ENCODE data around the gene PRAC1. TPM values are rescaled to one million over a fixed set of nuclear protein-coding genes. Genes with fewer than 3 reads are reported as not detected.

PRAC1 gene
- total and polyA plus RNA-seq, 2 donors (not counting 1 experiment from before 2014, with no cell fraction given), result not detected

GRCh38 chr17:48715496-48716399 lies 6.6 kb downstream of the PRAC1 start:
- Histone ChIP-seq H3K4me1 (ENCODE audit: control insufficient read depth, extremely low read depth, insufficient read depth, low read length) (no peaks in the 10 kb centered on the region), H3K27ac (ENCODE audit: insufficient read depth, low read length) (no peak overlapping the region), H2AFZ (ENCODE audit: low read length) (no peak overlapping the region), H3K27me3 (ENCODE audit: control insufficient read depth, insufficient read depth, low read length) (peaks cover 44% of the 10 kb centered on the region), H3K4me2 (ENCODE audit: extremely low read depth, insufficient read depth, low read length) (no peak overlapping the region), H4K20me1 (ENCODE audit: control insufficient read depth, extremely low read depth, insufficient read depth, low read length) (no peaks in the 10 kb centered on the region), H3K9ac (ENCODE audit: insufficient read depth, low read length) (no peak overlapping the region), H3K9me3 (ENCODE audit: control insufficient read depth, insufficient read depth, low read depth, low read length) (no peaks in the 10 kb centered on the region), H3K36me3 (ENCODE audit: control insufficient read depth, insufficient read depth, low read length) (no peaks in the 10 kb centered on the region), H3K79me2 (ENCODE audit: control insufficient read depth, insufficient read depth, low read length) (no peaks in the 10 kb centered on the region), H3K4me3 (replicated peaks in 1 of 4; ENCODE audit: control extremely low read depth in 1 of 4, insufficient read depth in 1 of 4, low read depth in 3 of 4, low read length in 4 of 4) (no peak overlapping the region)
- no peak for DNase-seq (ENCODE audit: low read depth in 2 of 2)
- TF ChIP-seq EZH2 (IDR thresholded peaks at IDR 0.05; ENCODE audit: low read length, missing control alignments), result no peak
- TF ChIP-seq, protein P1, sequence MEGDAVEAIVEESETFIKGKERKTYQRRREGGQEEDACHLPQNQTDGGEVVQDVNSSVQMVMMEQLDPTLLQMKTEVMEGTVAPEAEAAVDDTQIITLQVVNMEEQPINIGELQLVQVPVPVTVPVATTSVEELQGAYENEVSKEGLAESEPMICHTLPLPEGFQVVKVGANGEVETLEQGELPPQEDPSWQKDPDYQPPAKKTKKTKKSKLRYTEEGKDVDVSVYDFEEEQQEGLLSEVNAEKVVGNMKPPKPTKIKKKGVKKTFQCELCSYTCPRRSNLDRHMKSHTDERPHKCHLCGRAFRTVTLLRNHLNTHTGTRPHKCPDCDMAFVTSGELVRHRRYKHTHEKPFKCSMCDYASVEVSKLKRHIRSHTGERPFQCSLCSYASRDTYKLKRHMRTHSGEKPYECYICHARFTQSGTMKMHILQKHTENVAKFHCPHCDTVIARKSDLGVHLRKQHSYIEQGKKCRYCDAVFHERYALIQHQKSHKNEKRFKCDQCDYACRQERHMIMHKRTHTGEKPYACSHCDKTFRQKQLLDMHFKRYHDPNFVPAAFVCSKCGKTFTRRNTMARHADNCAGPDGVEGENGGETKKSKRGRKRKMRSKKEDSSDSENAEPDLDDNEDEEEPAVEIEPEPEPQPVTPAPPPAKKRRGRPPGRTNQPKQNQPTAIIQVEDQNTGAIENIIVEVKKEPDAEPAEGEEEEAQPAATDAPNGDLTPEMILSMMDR (conservative IDR thresholded peaks at IDR 0.05 in 1 of 2, IDR thresholded peaks at IDR 0.05 in 1 of 2; ENCODE audit: low read depth in 1 of 2, low read length in 2 of 2), result no peak

GRCh38 chr17:48711128-48711527 lies 11.2 kb downstream of the PRAC1 start:
- Histone ChIP-seq H3K9ac (ENCODE audit: insufficient read depth, low read length) (no peak overlapping the region), H3K4me1 (ENCODE audit: control insufficient read depth, extremely low read depth, insufficient read depth, low read length) (no peaks in the 10 kb centered on the region), H3K4me2 (ENCODE audit: extremely low read depth, insufficient read depth, low read length) (no peak overlapping the region), H3K27me3 (ENCODE audit: control insufficient read depth, insufficient read depth, low read length) (peaks cover 17% of the 10 kb centered on the region), H4K20me1 (ENCODE audit: control insufficient read depth, extremely low read depth, insufficient read depth, low read length) (no peaks in the 10 kb centered on the region), H3K27ac (ENCODE audit: insufficient read depth, low read length) (no peak overlapping the region), H2AFZ (ENCODE audit: low read length) (no peak overlapping the region), H3K79me2 (ENCODE audit: control insufficient read depth, insufficient read depth, low read length) (no peaks in the 10 kb centered on the region), H3K4me3 (replicated peaks in 1 of 4; ENCODE audit: control extremely low read depth in 1 of 4, insufficient read depth in 1 of 4, low read depth in 3 of 4, low read length in 4 of 4) (no peak overlapping the region), H3K36me3 (ENCODE audit: control insufficient read depth, insufficient read depth, low read length) (no peaks in the 10 kb centered on the region), H3K9me3 (ENCODE audit: control insufficient read depth, insufficient read depth, low read depth, low read length) (no peaks in the 10 kb centered on the region)
- no peak for DNase-seq (ENCODE audit: low read depth in 2 of 2)
- TF ChIP-seq EZH2 (IDR thresholded peaks at IDR 0.05; ENCODE audit: low read length, missing control alignments), result no peak
- TF ChIP-seq, protein P1 (conservative IDR thresholded peaks at IDR 0.05 in 1 of 2, IDR thresholded peaks at IDR 0.05 in 1 of 2; ENCODE audit: low read depth in 1 of 2, low read length in 2 of 2), result no peak

DNA sequence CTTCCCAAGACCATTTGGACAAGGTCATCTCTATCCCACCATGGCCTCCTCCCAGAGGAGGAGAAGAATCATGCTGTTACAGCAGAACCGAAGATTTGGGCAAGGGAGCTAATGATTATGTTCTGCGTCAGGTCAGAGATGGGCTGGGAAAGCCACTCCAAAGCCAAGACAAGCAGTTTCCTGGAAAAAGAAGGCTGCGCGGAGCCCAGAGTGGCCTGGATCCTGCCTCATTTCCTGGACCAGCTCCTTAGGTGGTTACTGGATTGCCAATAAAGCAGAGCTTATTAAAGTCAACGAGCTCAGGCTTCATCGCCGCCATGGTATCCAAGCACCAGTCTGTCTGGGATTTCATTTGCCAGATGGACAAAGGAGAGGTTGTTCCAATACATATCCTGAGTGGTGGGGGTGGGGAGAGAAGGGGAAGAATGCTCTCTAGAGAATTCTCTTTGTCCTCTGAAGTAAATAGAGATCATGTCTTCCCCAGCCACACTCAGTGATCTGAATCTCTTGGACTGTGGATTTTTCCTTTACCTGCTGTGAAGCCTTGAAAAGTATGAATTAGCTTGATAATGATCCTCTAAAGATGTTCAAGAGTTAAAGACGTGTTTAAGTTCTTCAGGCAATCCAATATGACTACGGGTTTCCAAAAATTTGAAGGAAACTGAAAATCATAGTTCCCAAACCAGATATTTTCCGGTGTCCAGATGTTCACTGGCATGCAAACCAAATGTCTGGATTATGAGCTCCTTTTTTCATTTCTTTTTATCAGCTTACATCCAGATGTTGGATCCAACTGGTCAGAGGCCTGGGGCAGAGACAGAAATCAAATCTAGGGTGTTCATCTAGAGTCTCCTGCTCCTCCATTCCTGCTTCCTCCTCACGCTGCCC lies 17.7 kb downstream of the PRAC1 start:
- no peak for TF ChIP-seq EZH2 (IDR thresholded peaks at IDR 0.05; ENCODE audit: low read length, missing control alignments)
- TF ChIP-seq, protein P1 (conservative IDR thresholded peaks at IDR 0.05 in 1 of 2, IDR thresholded peaks at IDR 0.05 in 1 of 2; ENCODE audit: low read depth in 1 of 2, low read length in 2 of 2), result no peak
- H3K4me1 ChIP-seq (ENCODE audit: control insufficient read depth, extremely low read depth, insufficient read depth, low read length), result no peaks in the 10 kb centered on the region
- H3K36me3 ChIP-seq (ENCODE audit: control insufficient read depth, insufficient read depth, low read length), result no peaks in the 10 kb centered on the region
- H3K4me2 ChIP-seq (ENCODE audit: extremely low read depth, insufficient read depth, low read length), result no peak overlapping the region
- no peak for DNase-seq (ENCODE audit: low read depth in 2 of 2)
- no peaks in the 10 kb centered on the region for H3K9me3 ChIP-seq (ENCODE audit: control insufficient read depth, insufficient read depth, low read depth, low read length)
- H2AFZ ChIP-seq (ENCODE audit: low read length), result no peak overlapping the region
- H3K79me2 ChIP-seq (ENCODE audit: control insufficient read depth, insufficient read depth, low read length), result no peaks in the 10 kb centered on the region
- H4K20me1 ChIP-seq (ENCODE audit: control insufficient read depth, extremely low read depth, insufficient read depth, low read length), result no peaks in the 10 kb centered on the region
- no peak overlapping the region for H3K27ac ChIP-seq (ENCODE audit: insufficient read depth, low read length)
- peaks cover 28% of the 10 kb centered on the region for H3K27me3 ChIP-seq (ENCODE audit: control insufficient read depth, insufficient read depth, low read length)
- no peak overlapping the region for H3K4me3 ChIP-seq (replicated peaks in 1 of 4; ENCODE audit: control extremely low read depth in 1 of 4, insufficient read depth in 1 of 4, low read depth in 3 of 4, low read length in 4 of 4)
- H3K9ac ChIP-seq (ENCODE audit: insufficient read depth, low read length), result no peak overlapping the region

Measured in fibroblast of lung (primary cell).